Retinal pigment epithelial cell (primary cell): Measurements from ENCODE around the gene OSTF1.

ENCODE experiments used
- DNase-seq: peaks from one replicate; pipeline ENCODE4 v3.0.0-alpha.2; 2010; ENCODE audit warnings: low read depth
- H3K4me3 ChIP-seq: 2 replicates; pipeline ENCODE4 v1.5.1; 2011; ENCODE audit warnings: mild to moderate bottlenecking, low read length, control low read depth, moderate library complexity
- CTCF ChIP-seq: conservative IDR thresholded peaks from 2 replicates; pipeline ENCODE4 v1.5.1; 2011; ENCODE audit warnings: low read depth, low read length, control low read depth, inconsistent platforms

The OSTF1 gene

GRCh38 chr9:75087824-75088645 is at the start of gene OSTF1, which contains the start of gene NMRK1:
Gene OSTF1 (plus strand): TSS chr9:75088514. CDS start chr9:75088693, 179 bp downstream.
Gene NMRK1 (minus strand): TSS chr9:75088155. CDS start chr9:75083115, 5,040 bp downstream.
- DNase-seq = peak; percentile 88
- TF ChIP-seq CTCF = no peak
- H3K4me3 ChIP-seq = peak within 1 kb of the TSS; percentile 87

- no peak overlapping the region for H3K4me3 ChIP-seq
- DNase-seq = no peak
- TF ChIP-seq CTCF = no peak
Observed at GRCh38 chr9:75039009-75039408, 49.3 kb upstream of the OSTF1 start.

- DNase-seq = no peak
- H3K4me3 ChIP-seq = no peak overlapping the region
- TF ChIP-seq CTCF = no peak
Observed at GRCh38 chr9:75039801-75040200, 48.5 kb upstream of the OSTF1 start.

- H3K4me3 ChIP-seq = no peak overlapping the region
- TF ChIP-seq CTCF = no peak
- DNase-seq = no peak
Observed at GRCh38 chr9:75041041-75041440, 47.3 kb upstream of the OSTF1 start.

- DNase-seq = no peak
- no peak for TF ChIP-seq CTCF
Observed at GRCh38 chr9:75046725-75047345, 41.5 kb upstream of the OSTF1 start.

GRCh38 chr9:75047506-75047905 is 40.8 kb upstream of the OSTF1 start:
- TF ChIP-seq CTCF = no peak
- no peak for DNase-seq
- H3K4me3 ChIP-seq = no peak overlapping the region

More at GRCh38 chr9:75046725-75047345, 41.5 kb upstream of the OSTF1 start:
- H3K4me3 ChIP-seq = no peak overlapping the region
